Testis (tissue), 3 donors: ENCODE measurements around the gene PEX6. TPM values are rescaled to one million over a fixed set of nuclear protein-coding genes. Genes with fewer than 3 reads are reported as not detected.

Experiments
- DNase-seq: peaks from one replicate; pipeline ENCODE4 v3.0.0-alpha.2; 2019
- H3K27ac ChIP-seq, 2 donors: fragments of 200-600 bp; sonication (generic); one replicate each; pipeline ENCODE4 v1.5.1; 2019
- H3K27me3 ChIP-seq: fragments of 200-600 bp; sonication (generic); one replicate; pipeline ENCODE4 v1.5.1; 2019
- H3K36me3 ChIP-seq: fragments of 200-600 bp; sonication (generic); one replicate; pipeline ENCODE4 v1.5.1; 2017; ENCODE audit warnings: low read depth; ENCODE audit errors: missing control alignments
- H3K4me1 ChIP-seq: fragments of 200-600 bp; sonication (generic); one replicate; pipeline ENCODE4 v1.5.1; 2019
- H3K4me3 ChIP-seq, 2 donors: fragments of 200-600 bp; sonication (generic); one replicate each; pipeline ENCODE4 v1.5.1; 2017 to 2019
- H3K9me3 ChIP-seq: fragments of 200-600 bp; sonication (generic); one replicate; pipeline ENCODE4 v1.5.1; 2017
- CTCF ChIP-seq, 3 experiments: fragments of 450-650 bp in 2 of 3; fragments of 200-600 bp in 1 of 3; sonication (generic) in 1 of 3; IDR thresholded peaks; one replicate each; pipeline ENCODE4 v1.5.1; 2016 to 2019; ENCODE audit warnings: antibody characterized with exemption in 3 of 3, mild to moderate bottlenecking in 2 of 3, moderate library complexity in 1 of 3
- POLR2A ChIP-seq: fragments of 450-650 bp; IDR thresholded peaks from one replicate; pipeline ENCODE4 v1.6.1; 2017; ENCODE audit warnings: antibody characterized with exemption, mild to moderate bottlenecking, moderate library complexity
- WGBS, 2 donors: methylation state at CpG; one replicate each; pipeline ENCODE4 v1.1.5; 2018; 5-methylcytosine and 5-hydroxymethylcytosine counted together
- intact Hi-C: fragments of 100-400 bp; cut with DNase I; formaldehyde crosslinking; loops from one replicate; pipeline ENCODE4 v1.15.1; 2023; ENCODE audit warnings: low total_unique reads
- polyA plus RNA-seq: library from polyadenylated mRNA; stranded (reverse); fragments of 350-450 nt; fragmentation: Illumina TruSeq; extraction: RNeasy Lipid Tissue Mini Kit (QIAGEN cat#74804); gene quantifications from one replicate; pipeline ENCODE4 v1.2.3, GENCODE V29; 2014; ENCODE audit warnings: low read depth, low replicate concordance; ENCODE audit not compliant: insufficient read depth
- total RNA-seq, 2 donors: library from RNA; depleted of rRNA; stranded (reverse); fragments of >200 nt; gene quantifications; one replicate each; pipeline ENCODE4 v1.2.3, GENCODE V29; 2016

PEX6 gene
- total and polyA plus RNA-seq, 3 donors from 2014 or later = 15.3 to 50.4 (median 22.5) TPM

GRCh38 chr6:43016176-43016942 lies 37.4 kb upstream of the PEX6 start:
- Histone ChIP-seq H3K27ac (peak overlapping the region; percentile 3 to 21), H3K4me1 (peaks cover 37% of the 10 kb centered on the region), H3K4me3 (no peak overlapping the region), H3K36me3 (no peaks in the 10 kb centered on the region), H3K9me3 (no peaks in the 10 kb centered on the region), H3K27me3 (no peaks in the 10 kb centered on the region)
- intact Hi-C loops = no loop called here
- no peak for TF ChIP-seq CTCF (IDR thresholded peaks at IDR 0.05)
- no peak for TF ChIP-seq POLR2A
- no peak for DNase-seq
- 58 to 60% methylated on average over 4 to 7 of the region's 7 CpGs for WGBS, 2 donors

GRCh38 chr6:43014434-43014909 lies 35.5 kb upstream of the PEX6 start:
- Histone ChIP-seq H3K9me3 (no peaks in the 10 kb centered on the region), H3K4me1 (peaks cover 32% of the 10 kb centered on the region), H3K36me3 (no peaks in the 10 kb centered on the region), H3K27me3 (no peaks in the 10 kb centered on the region), H3K27ac (peak overlapping the region; percentile 68 to 76), H3K4me3 (peak overlapping the region; percentile 66 to 93)
- TF ChIP-seq POLR2A (no peak), CTCF (IDR thresholded peaks at IDR 0.05) (no peak)
- DNase-seq = no peak
- intact Hi-C loops = loop anchor here (5.0 kb wide), 1 partner anchor 128 kb away; no protein-coding TSS in a partner anchor
- WGBS, 2 donors = 0 to 2% methylated on average over 7 of the region's 7 CpGs

GRCh38 chr6:43013843-43014433 lies 35.0 kb upstream of the PEX6 start, which contains the start of the genes KLHDC3 and MEA1:
Gene KLHDC3, plus strand, starts transcription at chr6:43014249. Its CDS starts 2,944 bp downstream, at chr6:43017193.
Gene MEA1, minus strand, starts transcription at chr6:43013946. Its CDS starts 133 bp downstream, at chr6:43013813.
- TF ChIP-seq POLR2A (peak; percentile 16), CTCF (IDR thresholded peaks at IDR 0.05) (no peak)
- intact Hi-C loops = loop anchor here (5.0 kb wide), 1 partner anchor 128 kb away; no protein-coding TSS in a partner anchor
- Histone ChIP-seq H3K27me3 (no peaks in the 10 kb centered on the region), H3K4me3 (peak within 1 kb of the TSS; percentile 66 to 93), H3K36me3 (no peaks in the 10 kb centered on the region), H3K4me1 (peaks cover 32% of the 10 kb centered on the region), H3K27ac (peak within 1 kb of the TSS; percentile 76), H3K9me3 (no peaks in the 10 kb centered on the region)
- WGBS, 2 donors = 0% methylated on average over 36 to 50 of the region's 51 CpGs
- peak; percentile 100 for DNase-seq

GRCh38 chr6:43013097-43013842 lies 34.3 kb upstream of the PEX6 start:
- intact Hi-C loops = loop anchor here (5.0 kb wide), 1 partner anchor 129 kb away; no protein-coding TSS in a partner anchor
- peak overlapping the region; percentile 66 to 93 for H3K4me3 ChIP-seq
- 2% methylated on average over 25 of the region's 25 CpGs for WGBS, 2 donors
- H3K9me3 ChIP-seq = no peaks in the 10 kb centered on the region
- no peaks in the 10 kb centered on the region for H3K36me3 ChIP-seq
- no peaks in the 10 kb centered on the region for H3K27me3 ChIP-seq
- TF ChIP-seq POLR2A = no peak
- TF ChIP-seq CTCF (IDR thresholded peaks at IDR 0.05) = no peak
- H3K4me1 ChIP-seq = peaks cover 32% of the 10 kb centered on the region
- DNase-seq = no peak
- H3K27ac ChIP-seq = peak overlapping the region; percentile 70 to 76
